Measurements from ENCODE around the gene KCNJ1.
A peak's percentile ranks its signal among the peaks of the same experiment; 100 is the strongest.

Gene KCNJ1

GRCh38 chr11:128890216-128890542 lies 23.1 kb upstream of the KCNJ1 start:
- H3K4me3 ChIP-seq (replicated peaks; ENCODE audit: low read depth, low read length), result peak overlapping the region; percentile 47
- TF ChIP-seq CTCF (IDR thresholded peaks at IDR 0.05; ENCODE audit: low read length, missing control alignments), result no peak
- no peak for DNase-seq (ENCODE audit: low read depth)

GRCh38 chr11:128889657-128890213 lies 22.6 kb upstream of the KCNJ1 start:
- TF ChIP-seq CTCF (IDR thresholded peaks at IDR 0.05; ENCODE audit: low read length, missing control alignments), result no peak
- H3K4me3 ChIP-seq (replicated peaks; ENCODE audit: low read depth, low read length), result no peak overlapping the region
- DNase-seq (ENCODE audit: low read depth), result no peak

GRCh38 chr11:128888034-128888985 lies 21.2 kb upstream of the KCNJ1 start:
- no peak for DNase-seq (ENCODE audit: low read depth)
- no peak overlapping the region for H3K4me3 ChIP-seq (replicated peaks; ENCODE audit: low read depth, low read length)
- TF ChIP-seq CTCF (IDR thresholded peaks at IDR 0.05; ENCODE audit: low read length, missing control alignments), result no peak

GRCh38 chr11:128886406-128887124 lies 19.5 kb upstream of the KCNJ1 start:
- H3K4me3 ChIP-seq (replicated peaks; ENCODE audit: low read depth, low read length), result no peak overlapping the region
- no peak for DNase-seq (ENCODE audit: low read depth)
- TF ChIP-seq CTCF (IDR thresholded peaks at IDR 0.05; ENCODE audit: low read length, missing control alignments), result peak; percentile 9

GRCh38 chr11:128884703-128885338 lies 17.7 kb upstream of the KCNJ1 start:
- H3K4me3 ChIP-seq (replicated peaks; ENCODE audit: low read depth, low read length), result no peak overlapping the region
- DNase-seq (ENCODE audit: low read depth), result peak; percentile 79
- peak; percentile 74 for TF ChIP-seq CTCF (IDR thresholded peaks at IDR 0.05; ENCODE audit: low read length, missing control alignments)

GRCh38 chr11:128884054-128884453 lies 17.0 kb upstream of the KCNJ1 start:
- TF ChIP-seq CTCF (IDR thresholded peaks at IDR 0.05; ENCODE audit: low read length, missing control alignments), result no peak

More at GRCh38 chr11:128884054-128884453, 17.0 kb upstream of the KCNJ1 start:
- no peak for DNase-seq (ENCODE audit: low read depth)
- H3K4me3 ChIP-seq (replicated peaks; ENCODE audit: low read depth, low read length), result no peak overlapping the region

All from fibroblast of pulmonary artery (primary cell).